ENCODE data around the gene EIF3C.
"Not testable (repeated sequence)": the region's sequence is repeated elsewhere in the genome, so short reads cannot be mapped to it uniquely, and the experiment has no call there.

GRCh38 chr16:28740631-28741030 lies 29.4 kb downstream of the EIF3C start:
- not testable (repeated sequence) for TF ChIP-seq CTCF (IDR thresholded peaks at IDR 0.05 in 2 of 3, conservative IDR thresholded peaks at IDR 0.05 in 1 of 3; ENCODE audit: control insufficient read depth in 2 of 3, extremely low read depth in 1 of 3, insufficient read depth in 1 of 3, low read depth in 3 of 3, low read length in 3 of 3); SP1 (IDR thresholded peaks at IDR 0.05; ENCODE audit: low read depth, low read length); MYB (IDR thresholded peaks at IDR 0.05; ENCODE audit: borderline replicate concordance, low read depth, low read length); MXI1 (IDR thresholded peaks at IDR 0.05; ENCODE audit: low read depth, low read length); PRDM15 (CRISPR knock-in tag; IDR thresholded peaks at IDR 0.05); KDM1A (IDR thresholded peaks at IDR 0.05; ENCODE audit: borderline replicate concordance)

All from GM12878 (cell line).